Mucosa of descending colon (tissue), 3 donors: ENCODE measurements around the gene PMFBP1. TPM values are rescaled to one million over a fixed set of nuclear protein-coding genes. Genes with fewer than 3 reads are reported as not detected.

Experiments used
- ATAC-seq: fragments of 200-7000 bp; cut with Tn5 transposase; one replicate; pipeline ENCODE4 v1.9.1; 2020; ENCODE audit warnings: mild to moderate bottlenecking, moderate library complexity
- DNase-seq, 3 donors: peaks; one replicate each; pipeline ENCODE4 v3.0.0-alpha.2; 2020
- H3K36me3 ChIP-seq: fragments of 200-600 bp; one replicate; pipeline ENCODE4 v1.8.0; 2021; ENCODE audit warnings: low read depth, mild to moderate bottlenecking
- H3K4me1 ChIP-seq: fragments of 200-600 bp; one replicate; pipeline ENCODE4 v1.8.0; 2021; ENCODE audit warnings: low read depth, mild to moderate bottlenecking
- H3K4me3 ChIP-seq: fragments of 200-600 bp; one replicate; pipeline ENCODE4 v1.8.0; 2021; ENCODE audit warnings: mild to moderate bottlenecking
- H3K9me3 ChIP-seq: fragments of 200-600 bp; one replicate; pipeline ENCODE4 v1.8.0; 2021; ENCODE audit warnings: mild to moderate bottlenecking
- CTCF ChIP-seq: fragments of 200-600 bp; IDR thresholded peaks from one replicate; pipeline ENCODE4 v1.8.0; 2022; ENCODE audit warnings: antibody characterized with exemption, mild to moderate bottlenecking
- intact Hi-C, 2 donors: fragments of 100-400 bp; cut with DNase I in 1 of 2; cut with micrococcal nuclease in 1 of 2; formaldehyde crosslinking; loops; one replicate each; pipeline versions ENCODE4 v1.11.0 to v1.11.1; 2022; cut with DNase I, micrococcal nuclease
- total RNA-seq, 3 donors: library from RNA; stranded (reverse); fragmentation: NEBNext Ultra II Directional in 2 of 3; extraction: Animal tissue kit (Norgen Biotek cat#: 25700) in 2 of 3; gene quantifications; one replicate each; pipeline versions ENCODE4 v1.2.1 to v1.2.4, GENCODE V29; 2021 to 2023
- donor health status: DM: no; HTN: no; CAD: no; lungs with moderate emphysema.
- donor health status: DM: no; HTN: no; CAD: no.
- donor health status: DM: no; HTN: yes; CAD: no.

The PMFBP1 gene
- total RNA-seq, 3 donors from 2014 or later: 3.6 to 9.7 (median 7.2) TPM

GRCh38 chr16:72182976-72183375 lies 11.0 kb upstream of the PMFBP1 start:
- no peak for TF ChIP-seq CTCF
- intact Hi-C loops: no loop called here
- ATAC-seq (peak; percentile 40), DNase-seq (no peak)
- Histone ChIP-seq H3K4me1 (no peaks in the 10 kb centered on the region), H3K9me3 (no peaks in the 10 kb centered on the region), H3K36me3 (no peaks in the 10 kb centered on the region), H3K4me3 (no peak overlapping the region)

- Histone ChIP-seq H3K9me3 (no peaks in the 10 kb centered on the region), H3K4me1 (no peaks in the 10 kb centered on the region), H3K36me3 (no peaks in the 10 kb centered on the region), H3K4me3 (no peak overlapping the region)
- DNase-seq (peak in 1 of 3 donors; percentile 12), ATAC-seq (peak; percentile 94)
- TF ChIP-seq CTCF: no peak
- intact Hi-C loops: no loop called here
These were observed 7.4 kb upstream of the PMFBP1 start for GRCh38 chr16:72179204-72179970.

GRCh38 chr16:72174726-72175125 lies 2.8 kb upstream of the PMFBP1 start:
- ATAC-seq (no peak), DNase-seq (no peak)
- H3K9me3 ChIP-seq: no peaks in the 10 kb centered on the region
- intact Hi-C loops: no loop called here
- no peaks in the 10 kb centered on the region for H3K36me3 ChIP-seq
- no peak overlapping the region for H3K4me3 ChIP-seq
- no peaks in the 10 kb centered on the region for H3K4me1 ChIP-seq
- no peak for TF ChIP-seq CTCF

GRCh38 chr16:72173997-72174396 lies 2.0 kb upstream of the PMFBP1 start:
- Histone ChIP-seq H3K9me3 (no peaks in the 10 kb centered on the region), H3K4me1 (no peaks in the 10 kb centered on the region), H3K36me3 (no peaks in the 10 kb centered on the region), H3K4me3 (no peak overlapping the region)
- intact Hi-C loops: no loop called here
- DNase-seq: no peak
- ATAC-seq: no peak
- TF ChIP-seq CTCF: no peak

GRCh38 chr16:72171236-72171635 lies 719 bp downstream of the PMFBP1 start:
- H3K4me3 ChIP-seq: no peak overlapping the region
- ATAC-seq: no peak
- H3K36me3 ChIP-seq: no peaks in the 10 kb centered on the region
- H3K9me3 ChIP-seq: no peaks in the 10 kb centered on the region
- intact Hi-C loops: no loop called here
- no peak for DNase-seq
- TF ChIP-seq CTCF: no peak
- no peaks in the 10 kb centered on the region for H3K4me1 ChIP-seq

GRCh38 chr16:72169708-72170107 lies 2.2 kb downstream of the PMFBP1 start:
- Histone ChIP-seq H3K4me3 (no peak overlapping the region), H3K36me3 (no peaks in the 10 kb centered on the region), H3K4me1 (no peaks in the 10 kb centered on the region), H3K9me3 (no peaks in the 10 kb centered on the region)
- ATAC-seq (peak; percentile 83), DNase-seq (no peak)
- intact Hi-C loops: no loop called here
- no peak for TF ChIP-seq CTCF
